Ishikawa (cell line): ENCODE data around the gene AK5.

Experiments
- CEBPB ChIP-seq: IDR thresholded peaks from 2 replicates; pipeline ENCODE4 v1.6.1; 2012
- CREB1 ChIP-seq: IDR thresholded peaks from 2 replicates; pipeline ENCODE4 v1.6.1; 2012; ENCODE audit warnings: low read depth
- EGR1 ChIP-seq: IDR thresholded peaks from 2 replicates; pipeline ENCODE4 v1.6.1; 2012
- EP300 ChIP-seq: IDR thresholded peaks from 2 replicates; pipeline ENCODE4 v1.6.1; 2012; ENCODE audit warnings: borderline replicate concordance
- FOXM1 ChIP-seq: IDR thresholded peaks from 2 replicates; pipeline ENCODE4 v1.6.1; 2012; ENCODE audit warnings: low read depth, borderline replicate concordance
- NFIC ChIP-seq: IDR thresholded peaks from 2 replicates; pipeline ENCODE4 v1.6.1; 2012
- RAD21 ChIP-seq: IDR thresholded peaks from 2 replicates; pipeline ENCODE4 v1.6.1; 2012; ENCODE audit warnings: low read depth
- TAF1 ChIP-seq: IDR thresholded peaks from 2 replicates; pipeline ENCODE4 v1.6.1; 2012; ENCODE audit warnings: low read depth, mild to moderate bottlenecking
- TCF12 ChIP-seq: IDR thresholded peaks from 2 replicates; pipeline ENCODE4 v1.6.1; 2012; ENCODE audit warnings: low read depth
- TEAD4 ChIP-seq: IDR thresholded peaks from 2 replicates; pipeline ENCODE4 v1.6.1; 2012
- USF1 ChIP-seq: IDR thresholded peaks from 2 replicates; pipeline ENCODE4 v1.6.1; 2012
- YY1 ChIP-seq: IDR thresholded peaks from 2 replicates; pipeline ENCODE4 v1.6.1; 2012; ENCODE audit warnings: low read depth
- ZBTB7A ChIP-seq: IDR thresholded peaks from 2 replicates; pipeline ENCODE4 v1.6.1; 2012; ENCODE audit warnings: low read depth
- TF ChIP-seq, protein P1 (sequence below): IDR thresholded peaks from 2 replicates; pipeline ENCODE4 v1.6.1; 2012
- TF ChIP-seq, protein P2 (sequence below): IDR thresholded peaks from 2 replicates; pipeline ENCODE4 v1.6.1; 2012; ENCODE audit warnings: low read depth, mild to moderate bottlenecking

Gene AK5

DNA sequence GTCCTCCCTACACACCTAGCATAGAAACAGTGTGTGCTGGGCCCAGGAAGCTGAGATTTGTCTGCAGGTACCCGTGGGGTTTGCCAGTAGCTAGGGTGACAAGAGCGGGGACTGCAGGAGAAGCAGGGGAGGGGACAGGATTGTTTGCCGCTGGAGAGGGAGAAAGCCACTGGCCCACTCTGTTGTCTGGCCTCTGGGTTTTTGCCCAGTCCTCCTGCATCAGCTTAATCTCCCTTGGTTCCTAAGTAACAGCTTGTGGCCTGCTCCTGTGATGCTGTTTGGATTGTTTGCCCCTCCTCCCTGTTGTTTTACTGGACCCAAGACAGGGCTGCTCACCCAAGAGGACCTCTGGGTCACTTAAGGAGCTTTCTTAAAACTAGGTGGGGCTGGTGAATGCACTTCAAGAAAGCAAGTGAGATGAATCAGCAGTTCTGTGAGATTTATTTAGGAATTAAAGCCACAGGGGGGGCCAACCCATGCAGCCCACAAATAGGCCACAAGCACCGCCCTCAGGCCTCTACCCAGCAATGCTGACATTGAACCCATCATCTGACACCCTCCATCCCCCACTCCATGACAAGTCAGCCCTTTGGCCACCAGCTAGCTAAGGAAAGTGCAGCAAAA is 257.8 kb downstream of the AK5 start:
- TF ChIP-seq TAF1 (no peak), FOXM1 (no peak), EGR1 (no peak), TCF12 (no peak), EP300 (no peak), TEAD4 (no peak), CREB1 (no peak), USF1 (no peak), RAD21 (no peak), YY1 (no peak)

- TF ChIP-seq YY1 (no peak), RAD21 (no peak), NFIC (no peak), EGR1 (no peak), ZBTB7A (no peak), TAF1 (no peak), TCF12 (no peak), CEBPB (peak; percentile 79), EP300 (no peak; the same call in 1 of the 2 replicates), TEAD4 (0 out of 2 replicates have a peak, but pooled peaks have one; percentile 36)
- TF ChIP-seq, protein P1, sequence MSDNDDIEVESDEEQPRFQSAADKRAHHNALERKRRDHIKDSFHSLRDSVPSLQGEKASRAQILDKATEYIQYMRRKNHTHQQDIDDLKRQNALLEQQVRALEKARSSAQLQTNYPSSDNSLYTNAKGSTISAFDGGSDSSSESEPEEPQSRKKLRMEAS = no peak
- TF ChIP-seq, protein P2, sequence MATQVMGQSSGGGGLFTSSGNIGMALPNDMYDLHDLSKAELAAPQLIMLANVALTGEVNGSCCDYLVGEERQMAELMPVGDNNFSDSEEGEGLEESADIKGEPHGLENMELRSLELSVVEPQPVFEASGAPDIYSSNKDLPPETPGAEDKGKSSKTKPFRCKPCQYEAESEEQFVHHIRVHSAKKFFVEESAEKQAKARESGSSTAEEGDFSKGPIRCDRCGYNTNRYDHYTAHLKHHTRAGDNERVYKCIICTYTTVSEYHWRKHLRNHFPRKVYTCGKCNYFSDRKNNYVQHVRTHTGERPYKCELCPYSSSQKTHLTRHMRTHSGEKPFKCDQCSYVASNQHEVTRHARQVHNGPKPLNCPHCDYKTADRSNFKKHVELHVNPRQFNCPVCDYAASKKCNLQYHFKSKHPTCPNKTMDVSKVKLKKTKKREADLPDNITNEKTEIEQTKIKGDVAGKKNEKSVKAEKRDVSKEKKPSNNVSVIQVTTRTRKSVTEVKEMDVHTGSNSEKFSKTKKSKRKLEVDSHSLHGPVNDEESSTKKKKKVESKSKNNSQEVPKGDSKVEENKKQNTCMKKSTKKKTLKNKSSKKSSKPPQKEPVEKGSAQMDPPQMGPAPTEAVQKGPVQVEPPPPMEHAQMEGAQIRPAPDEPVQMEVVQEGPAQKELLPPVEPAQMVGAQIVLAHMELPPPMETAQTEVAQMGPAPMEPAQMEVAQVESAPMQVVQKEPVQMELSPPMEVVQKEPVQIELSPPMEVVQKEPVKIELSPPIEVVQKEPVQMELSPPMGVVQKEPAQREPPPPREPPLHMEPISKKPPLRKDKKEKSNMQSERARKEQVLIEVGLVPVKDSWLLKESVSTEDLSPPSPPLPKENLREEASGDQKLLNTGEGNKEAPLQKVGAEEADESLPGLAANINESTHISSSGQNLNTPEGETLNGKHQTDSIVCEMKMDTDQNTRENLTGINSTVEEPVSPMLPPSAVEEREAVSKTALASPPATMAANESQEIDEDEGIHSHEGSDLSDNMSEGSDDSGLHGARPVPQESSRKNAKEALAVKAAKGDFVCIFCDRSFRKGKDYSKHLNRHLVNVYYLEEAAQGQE = no peak
These were observed 258.8 kb downstream of the AK5 start for GRCh38 chr1:77540501-77541161.

- TF ChIP-seq EGR1 (no peak), RAD21 (no peak), TAF1 (no peak), YY1 (no peak), ZBTB7A (no peak), USF1 (no peak), EP300 (no peak), NFIC (no peak), CEBPB (no peak), TEAD4 (no peak), TCF12 (no peak), FOXM1 (no peak), CREB1 (no peak)
- TF ChIP-seq, protein P1 = no peak
- TF ChIP-seq, protein P2 = no peak
These were observed 259.3 kb downstream of the AK5 start for GRCh38 chr1:77541162-77541545.

GRCh38 chr1:77542813-77543420 is 261.1 kb downstream of the AK5 start:
- TF ChIP-seq, protein P1 = no peak
- no peak for TF ChIP-seq CEBPB
- TF ChIP-seq NFIC = no peak
- no peak for TF ChIP-seq RAD21
- no peak for TF ChIP-seq USF1
- TF ChIP-seq EP300 = no peak
- TF ChIP-seq EGR1 = no peak
- no peak for TF ChIP-seq TEAD4
- no peak for TF ChIP-seq TAF1
- no peak for TF ChIP-seq YY1
- TF ChIP-seq TCF12 = no peak
- TF ChIP-seq, protein P2 = no peak
- no peak for TF ChIP-seq FOXM1
- TF ChIP-seq CREB1 = no peak
- TF ChIP-seq ZBTB7A = no peak
